ENCODE results near the gene SLC16A10. TPM values are rescaled to one million over a fixed set of nuclear protein-coding genes. Genes with fewer than 3 reads are reported as not detected.

Gene SLC16A10
- total RNA-seq, 1 donor from 2014 or later: 11.9 TPM

DNA sequence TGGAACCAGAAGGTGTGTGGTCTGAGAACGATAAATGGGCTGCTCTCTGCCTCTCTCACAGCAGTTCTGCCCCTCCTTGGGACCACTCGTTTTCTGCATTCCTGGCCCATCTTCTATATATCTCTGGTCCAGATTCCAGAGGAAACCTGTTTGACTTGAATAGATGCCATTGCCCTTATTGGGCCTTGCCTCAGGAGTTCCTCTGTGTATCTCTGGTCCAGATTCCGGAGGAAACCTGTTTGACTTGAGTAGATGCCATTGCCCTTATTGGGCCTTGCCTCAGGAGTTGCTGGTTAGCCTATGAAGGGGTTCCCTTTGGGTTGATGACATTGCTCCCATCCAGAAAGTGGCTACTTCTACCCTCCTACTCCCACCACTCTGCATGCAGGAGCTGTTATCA, 189.4 kb downstream of the SLC16A10 start:
- no peak for DNase-seq
- peaks cover 51% of the 10 kb centered on the region for H3K36me3 ChIP-seq
- intact Hi-C loops (cut with DNase I): no loop called here

DNA sequence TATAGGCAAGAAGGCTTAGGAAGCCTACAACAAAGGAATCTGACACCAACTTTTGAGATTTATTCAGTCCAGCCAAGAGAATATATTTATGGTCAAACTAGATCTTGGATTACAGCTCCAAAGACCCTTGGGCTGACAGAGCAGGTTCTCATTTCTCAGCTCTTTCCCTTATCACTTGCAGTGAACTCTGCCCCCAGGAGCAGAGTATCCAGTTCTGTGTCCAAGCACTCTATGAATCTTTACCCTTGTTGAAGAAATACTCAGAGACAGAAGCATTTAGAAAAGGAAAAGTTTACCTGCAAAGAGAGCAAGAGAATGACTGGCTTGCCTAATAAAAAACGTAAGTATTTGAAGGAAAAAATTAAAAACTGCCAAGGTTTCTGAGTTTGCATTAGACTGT, 190.5 kb downstream of the SLC16A10 start:
- no peaks in the 10 kb centered on the region for H3K27me3 ChIP-seq (ENCODE audit: low read depth)
- TF ChIP-seq, protein P1, sequence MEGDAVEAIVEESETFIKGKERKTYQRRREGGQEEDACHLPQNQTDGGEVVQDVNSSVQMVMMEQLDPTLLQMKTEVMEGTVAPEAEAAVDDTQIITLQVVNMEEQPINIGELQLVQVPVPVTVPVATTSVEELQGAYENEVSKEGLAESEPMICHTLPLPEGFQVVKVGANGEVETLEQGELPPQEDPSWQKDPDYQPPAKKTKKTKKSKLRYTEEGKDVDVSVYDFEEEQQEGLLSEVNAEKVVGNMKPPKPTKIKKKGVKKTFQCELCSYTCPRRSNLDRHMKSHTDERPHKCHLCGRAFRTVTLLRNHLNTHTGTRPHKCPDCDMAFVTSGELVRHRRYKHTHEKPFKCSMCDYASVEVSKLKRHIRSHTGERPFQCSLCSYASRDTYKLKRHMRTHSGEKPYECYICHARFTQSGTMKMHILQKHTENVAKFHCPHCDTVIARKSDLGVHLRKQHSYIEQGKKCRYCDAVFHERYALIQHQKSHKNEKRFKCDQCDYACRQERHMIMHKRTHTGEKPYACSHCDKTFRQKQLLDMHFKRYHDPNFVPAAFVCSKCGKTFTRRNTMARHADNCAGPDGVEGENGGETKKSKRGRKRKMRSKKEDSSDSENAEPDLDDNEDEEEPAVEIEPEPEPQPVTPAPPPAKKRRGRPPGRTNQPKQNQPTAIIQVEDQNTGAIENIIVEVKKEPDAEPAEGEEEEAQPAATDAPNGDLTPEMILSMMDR (IDR thresholded peaks at IDR 0.05): no peak
- DNase-seq (no peak), ATAC-seq (no peak)
- peaks cover 51% of the 10 kb centered on the region for H3K36me3 ChIP-seq
- no peak overlapping the region for H3K4me3 ChIP-seq
- intact Hi-C loops (cut with DNase I): no loop called here
- H3K4me1 ChIP-seq: no peaks in the 10 kb centered on the region
- peaks cover 20% of the 10 kb centered on the region for H3K9me3 ChIP-seq
- H3K27ac ChIP-seq: no peak overlapping the region

More for the DNA sequence above, 189.4 kb downstream of the SLC16A10 start:
- Histone ChIP-seq H3K27ac (no peak overlapping the region), H3K9me3 (peaks cover 20% of the 10 kb centered on the region), H3K4me3 (no peak overlapping the region), H3K27me3 (ENCODE audit: low read depth) (no peaks in the 10 kb centered on the region), H3K4me1 (no peaks in the 10 kb centered on the region)
- no peak for ATAC-seq
- TF ChIP-seq, protein P1 (IDR thresholded peaks at IDR 0.05): no peak

DNA sequence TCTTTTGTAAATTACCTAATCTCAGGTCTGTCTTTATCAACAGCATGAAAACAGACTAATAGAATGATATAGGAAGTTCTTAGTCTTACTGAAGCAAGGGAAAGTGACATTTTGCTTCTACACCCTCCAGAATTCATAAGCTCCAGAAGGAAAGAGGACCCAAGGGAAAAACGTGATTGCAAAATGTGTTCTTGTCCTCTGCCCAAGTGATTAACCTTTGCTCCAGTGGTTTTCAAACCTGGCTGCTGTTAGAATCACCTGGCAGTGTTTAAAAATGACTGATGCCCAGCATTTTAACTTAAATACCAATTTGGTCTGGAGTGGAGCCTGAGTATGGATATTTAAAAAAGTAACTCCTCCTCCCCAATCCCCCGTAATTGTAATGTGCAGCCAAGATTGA, 191.4 kb downstream of the SLC16A10 start:
- no peak overlapping the region for H3K4me3 ChIP-seq
- H3K36me3 ChIP-seq: peaks cover 48% of the 10 kb centered on the region
- DNase-seq: no peak
- no peaks in the 10 kb centered on the region for H3K27me3 ChIP-seq (ENCODE audit: low read depth)
- H3K4me1 ChIP-seq: no peaks in the 10 kb centered on the region
- intact Hi-C loops (cut with DNase I): no loop called here
- no peak for ATAC-seq
- H3K9me3 ChIP-seq: peaks cover 12% of the 10 kb centered on the region
- no peak overlapping the region for H3K27ac ChIP-seq
- TF ChIP-seq, protein P1 (IDR thresholded peaks at IDR 0.05): no peak

DNA sequence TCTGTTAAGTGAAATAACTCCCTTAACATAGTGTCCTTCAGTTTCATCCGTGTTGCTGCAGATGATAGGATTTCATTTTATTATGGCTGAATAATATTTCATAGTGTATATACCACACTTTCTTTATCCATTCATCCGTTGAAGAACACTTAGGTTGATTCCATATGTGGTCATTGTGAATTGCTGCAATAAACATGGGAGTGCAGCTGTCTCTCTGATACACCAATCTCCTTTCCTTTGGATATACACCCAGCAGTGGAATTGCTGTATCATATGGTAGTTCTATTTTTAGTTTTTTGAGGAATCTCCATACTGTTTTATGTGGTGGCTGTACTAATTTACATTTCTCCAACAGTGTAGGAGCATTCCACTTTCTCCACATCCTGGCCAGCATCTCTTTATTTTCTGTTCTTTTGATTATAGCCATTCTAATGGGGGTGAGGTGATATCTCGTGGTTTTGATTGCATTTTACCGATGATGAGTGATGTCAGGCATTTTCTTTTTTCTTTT, 193.2 kb downstream of the SLC16A10 start:
- Histone ChIP-seq H3K4me3 (no peak overlapping the region), H3K4me1 (no peaks in the 10 kb centered on the region), H3K36me3 (peaks cover 48% of the 10 kb centered on the region), H3K27me3 (ENCODE audit: low read depth) (no peaks in the 10 kb centered on the region), H3K27ac (no peak overlapping the region), H3K9me3 (no peaks in the 10 kb centered on the region)
- ATAC-seq (no peak), DNase-seq (no peak)
- intact Hi-C loops (cut with DNase I): no loop called here
- TF ChIP-seq, protein P1 (IDR thresholded peaks at IDR 0.05): no peak

Other genes with a start within 250 kb of the SLC16A10 start
- gene AMD1, start 212.7 kb upstream of the SLC16A10 start, total RNA-seq: 65.8 TPM
- 46.1 TPM for gene GTF3C6, start 128.8 kb upstream of the SLC16A10 start, total RNA-seq
- 15.5 TPM for gene RPF2, start 105.5 kb upstream of the SLC16A10 start, total RNA-seq